ENCODE results near the gene GSK3B. TPM values are rescaled to one million over a fixed set of nuclear protein-coding genes. Genes with fewer than 3 reads are reported as not detected.

GSK3B gene
- total and polyA plus RNA-seq, 7 donors, result 9.1 to 43.2 (median 34.5) TPM

DNA sequence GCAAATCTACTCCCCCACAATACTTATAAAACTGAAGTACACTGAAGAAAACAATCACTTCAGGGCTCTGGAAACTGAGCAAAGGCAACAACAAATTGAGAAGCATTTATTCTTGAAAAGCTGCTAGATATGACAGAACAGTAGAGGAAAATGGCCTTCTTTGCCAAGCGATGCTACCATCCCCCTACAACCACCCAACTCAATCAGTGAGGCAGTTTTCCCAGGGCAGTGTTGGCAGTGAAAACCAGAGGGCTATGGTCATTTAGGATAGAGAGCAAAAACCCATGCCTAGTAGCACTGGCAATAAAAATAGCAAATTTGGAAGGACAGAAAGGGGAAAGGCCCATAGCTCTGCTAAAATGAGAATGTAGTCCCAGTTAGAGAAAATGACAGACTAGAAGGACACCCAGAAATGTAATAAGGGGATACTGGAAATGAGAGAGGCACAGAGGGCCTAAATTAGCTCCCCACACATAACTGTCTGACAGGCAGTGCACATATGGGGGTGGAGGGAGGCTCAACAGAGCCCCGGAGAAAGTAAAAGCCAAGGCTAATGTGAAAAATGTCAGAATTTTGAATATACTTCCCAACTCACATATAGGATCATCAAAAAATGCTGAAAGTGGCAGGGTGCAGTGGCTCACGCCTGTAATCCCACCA, 143.5 kb downstream of the GSK3B start:
- Histone ChIP-seq H3K9me3 (no peaks in the 10 kb centered on the region), H3K27ac (no peak overlapping the region), H3K4me1 (peaks cover 24% of the 10 kb centered on the region), H3K36me3 (ENCODE audit: insufficient read depth in 1 of 2, low read depth in 1 of 2) (no peaks in the 10 kb centered on the region), H3K4me3 (no peak overlapping the region), H3K27me3 (ENCODE audit: insufficient read depth in 3 of 3, low read length in 2 of 3) (no peaks in the 10 kb centered on the region)
- intact Hi-C loops (cut with DNase I), result no loop called here
- 77 to 95% (median 80%) methylated on average over 3 of the region's 3 CpGs for WGBS, 3 donors
- TF ChIP-seq, protein P1, sequence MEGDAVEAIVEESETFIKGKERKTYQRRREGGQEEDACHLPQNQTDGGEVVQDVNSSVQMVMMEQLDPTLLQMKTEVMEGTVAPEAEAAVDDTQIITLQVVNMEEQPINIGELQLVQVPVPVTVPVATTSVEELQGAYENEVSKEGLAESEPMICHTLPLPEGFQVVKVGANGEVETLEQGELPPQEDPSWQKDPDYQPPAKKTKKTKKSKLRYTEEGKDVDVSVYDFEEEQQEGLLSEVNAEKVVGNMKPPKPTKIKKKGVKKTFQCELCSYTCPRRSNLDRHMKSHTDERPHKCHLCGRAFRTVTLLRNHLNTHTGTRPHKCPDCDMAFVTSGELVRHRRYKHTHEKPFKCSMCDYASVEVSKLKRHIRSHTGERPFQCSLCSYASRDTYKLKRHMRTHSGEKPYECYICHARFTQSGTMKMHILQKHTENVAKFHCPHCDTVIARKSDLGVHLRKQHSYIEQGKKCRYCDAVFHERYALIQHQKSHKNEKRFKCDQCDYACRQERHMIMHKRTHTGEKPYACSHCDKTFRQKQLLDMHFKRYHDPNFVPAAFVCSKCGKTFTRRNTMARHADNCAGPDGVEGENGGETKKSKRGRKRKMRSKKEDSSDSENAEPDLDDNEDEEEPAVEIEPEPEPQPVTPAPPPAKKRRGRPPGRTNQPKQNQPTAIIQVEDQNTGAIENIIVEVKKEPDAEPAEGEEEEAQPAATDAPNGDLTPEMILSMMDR (IDR thresholded peaks at IDR 0.05), result no peak
- DNase-seq (no peak), ATAC-seq (peak in 2 of 4 donors; percentile 35 to 50)

DNA sequence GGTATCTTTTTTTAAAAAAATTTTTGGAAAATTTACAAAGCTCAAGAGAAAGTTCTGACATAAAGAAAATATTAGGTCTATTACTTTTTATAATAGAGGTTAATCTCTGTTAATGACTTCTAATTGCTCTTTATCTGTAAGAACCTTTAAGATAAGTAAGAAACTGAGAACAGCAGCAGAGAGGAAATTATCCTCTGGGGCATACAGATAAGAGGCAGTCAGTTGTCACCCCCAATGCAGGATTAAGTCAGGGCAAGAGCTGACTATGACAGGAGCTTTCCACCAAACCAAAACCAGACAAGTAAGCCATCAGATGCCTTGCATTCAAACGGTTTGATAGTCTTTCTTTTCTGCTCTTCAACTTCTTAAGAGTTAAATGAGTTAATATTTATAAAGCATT, 149.0 kb downstream of the GSK3B start:
- TF ChIP-seq, protein P1 (IDR thresholded peaks at IDR 0.05), result no peak

DNA sequence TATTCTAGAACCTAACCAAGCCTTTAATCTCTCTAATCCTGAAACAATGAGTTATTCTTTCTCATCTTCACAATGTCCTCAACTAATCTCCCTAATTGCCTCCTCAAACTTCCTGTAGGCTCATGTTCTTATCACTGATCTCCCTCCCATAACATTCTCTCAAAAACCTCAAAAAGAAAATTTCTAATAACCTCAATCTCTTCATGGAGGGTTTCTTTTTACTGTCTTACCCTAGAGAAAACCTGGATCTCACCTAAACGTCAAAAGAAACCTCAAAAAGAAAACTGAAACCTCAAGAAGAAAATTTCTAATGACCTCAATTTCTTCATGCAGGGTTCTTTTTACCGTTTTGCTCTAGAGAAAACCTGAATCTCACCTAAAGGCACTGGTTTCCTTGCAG, 150.2 kb downstream of the GSK3B start:
- intact Hi-C loops (cut with DNase I), result no loop called here
- no peak overlapping the region for H3K27ac ChIP-seq
- ATAC-seq (no peak), DNase-seq (no peak)
- TF ChIP-seq, protein P1 (IDR thresholded peaks at IDR 0.05), result no peak
- H3K27me3 ChIP-seq (ENCODE audit: insufficient read depth in 3 of 3, low read length in 2 of 3), result no peaks in the 10 kb centered on the region
- 89 to 91% (median 90%) methylated on average over 2 of the region's 2 CpGs for WGBS, 3 donors
- no peak overlapping the region for H3K4me3 ChIP-seq
- no peaks in the 10 kb centered on the region for H3K4me1 ChIP-seq
- H3K9me3 ChIP-seq, result no peaks in the 10 kb centered on the region
- H3K36me3 ChIP-seq (ENCODE audit: insufficient read depth in 1 of 2, low read depth in 1 of 2), result no peaks in the 10 kb centered on the region

More for the DNA sequence above, 149.0 kb downstream of the GSK3B start:
- Histone ChIP-seq H3K27ac (no peak overlapping the region), H3K36me3 (ENCODE audit: insufficient read depth in 1 of 2, low read depth in 1 of 2) (no peaks in the 10 kb centered on the region), H3K4me3 (no peak overlapping the region), H3K4me1 (no peaks in the 10 kb centered on the region), H3K27me3 (ENCODE audit: insufficient read depth in 3 of 3, low read length in 2 of 3) (no peaks in the 10 kb centered on the region), H3K9me3 (no peaks in the 10 kb centered on the region)
- DNase-seq (no peak), ATAC-seq (no peak)
- WGBS, 3 donors, result 42 to 56% (median 50%) methylated on average over 1 of the region's 1 CpG
- intact Hi-C loops (cut with DNase I), result no loop called here

DNA sequence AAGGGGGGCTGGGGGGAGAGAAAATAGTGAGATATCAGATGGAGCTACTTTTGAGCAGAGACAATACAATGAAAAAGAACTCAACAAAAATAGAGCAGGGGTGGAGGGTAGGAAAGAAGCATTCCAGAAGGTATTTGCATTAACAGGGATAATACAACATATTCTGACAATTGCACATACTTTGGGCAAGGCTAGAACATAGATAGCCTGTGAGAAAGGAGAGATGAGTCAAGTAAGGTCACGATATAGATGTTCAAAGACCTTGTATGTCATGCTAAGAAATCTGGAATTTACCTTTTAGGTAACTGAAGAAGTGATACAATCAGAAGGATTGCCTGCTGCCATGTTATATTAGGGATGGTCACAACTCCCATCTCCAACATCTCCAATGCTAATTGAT, 155.2 kb downstream of the GSK3B start:
- no peaks in the 10 kb centered on the region for H3K9me3 ChIP-seq
- ATAC-seq, result no peak
- WGBS, 3 donors, result 92 to 97% (median 96%) methylated on average over 1 of the region's 1 CpG

More for the DNA sequence above, 155.2 kb downstream of the GSK3B start:
- no peaks in the 10 kb centered on the region for H3K27me3 ChIP-seq (ENCODE audit: insufficient read depth in 3 of 3, low read length in 2 of 3)
- H3K27ac ChIP-seq, result no peak overlapping the region
- no peaks in the 10 kb centered on the region for H3K4me1 ChIP-seq
- no peak for DNase-seq
- no peak overlapping the region for H3K4me3 ChIP-seq
- intact Hi-C loops (cut with DNase I), result no loop called here
- H3K36me3 ChIP-seq (ENCODE audit: insufficient read depth in 1 of 2, low read depth in 1 of 2), result no peaks in the 10 kb centered on the region
- TF ChIP-seq, protein P1 (IDR thresholded peaks at IDR 0.05), result no peak
